ENCODE data around the gene UBE2E2. TPM values are rescaled to one million over a fixed set of nuclear protein-coding genes. Genes with fewer than 3 reads are reported as not detected.

UBE2E2 gene
- total RNA-seq, 4 donors from 2014 or later: 3.1 to 58.5 (median 25.0) TPM

GRCh38 chr3:23619705-23620637 is 416.8 kb downstream of the UBE2E2 start:
- intact Hi-C loops (cut with DNase I; ENCODE audit: low total_unique reads): no loop called here
- DNase-seq: no peak
- no peaks in the 10 kb centered on the region for H3K36me3 ChIP-seq
- no peaks in the 10 kb centered on the region for H3K9me3 ChIP-seq
- H3K4me1 ChIP-seq: no peaks in the 10 kb centered on the region
- no peaks in the 10 kb centered on the region for H3K27me3 ChIP-seq
- no peak overlapping the region for H3K27ac ChIP-seq
- no peak overlapping the region for H3K4me3 ChIP-seq
- TF ChIP-seq POLR2A (IDR thresholded peaks at IDR 0.05) (no peak), CTCF (IDR thresholded peaks at IDR 0.05) (no peak)

GRCh38 chr3:23620638-23621015 is 417.5 kb downstream of the UBE2E2 start:
- no peaks in the 10 kb centered on the region for H3K36me3 ChIP-seq
- intact Hi-C loops (cut with DNase I; ENCODE audit: low total_unique reads): no loop called here

GRCh38 chr3:23623844-23624243 is 420.7 kb downstream of the UBE2E2 start:
- DNase-seq: no peak
- Histone ChIP-seq H3K4me1 (no peaks in the 10 kb centered on the region), H3K9me3 (no peaks in the 10 kb centered on the region), H3K4me3 (no peak overlapping the region), H3K27ac (no peak overlapping the region), H3K27me3 (no peaks in the 10 kb centered on the region), H3K36me3 (no peaks in the 10 kb centered on the region)
- intact Hi-C loops (cut with DNase I; ENCODE audit: low total_unique reads): no loop called here
- TF ChIP-seq CTCF (IDR thresholded peaks at IDR 0.05) (no peak), POLR2A (IDR thresholded peaks at IDR 0.05) (no peak)

More at GRCh38 chr3:23620638-23621015, 417.5 kb downstream of the UBE2E2 start:
- Histone ChIP-seq H3K27ac (no peak overlapping the region), H3K27me3 (no peaks in the 10 kb centered on the region), H3K9me3 (no peaks in the 10 kb centered on the region), H3K4me3 (no peak overlapping the region), H3K4me1 (no peaks in the 10 kb centered on the region)
- no peak for TF ChIP-seq POLR2A (IDR thresholded peaks at IDR 0.05)
- TF ChIP-seq CTCF (IDR thresholded peaks at IDR 0.05): no peak
- DNase-seq: no peak

- Histone ChIP-seq H3K27ac (no peak overlapping the region), H3K9me3 (no peaks in the 10 kb centered on the region), H3K27me3 (no peaks in the 10 kb centered on the region), H3K4me3 (no peak overlapping the region), H3K4me1 (no peaks in the 10 kb centered on the region), H3K36me3 (no peaks in the 10 kb centered on the region)
- TF ChIP-seq POLR2A (IDR thresholded peaks at IDR 0.05) (no peak), CTCF (IDR thresholded peaks at IDR 0.05) (no peak)
- DNase-seq: no peak
- intact Hi-C loops (cut with DNase I; ENCODE audit: low total_unique reads): no loop called here
Observed at GRCh38 chr3:23624305-23624704, 421.2 kb downstream of the UBE2E2 start.

- Histone ChIP-seq H3K36me3 (no peaks in the 10 kb centered on the region), H3K4me3 (no peak overlapping the region), H3K27me3 (no peaks in the 10 kb centered on the region), H3K4me1 (no peaks in the 10 kb centered on the region), H3K27ac (no peak overlapping the region), H3K9me3 (no peaks in the 10 kb centered on the region)
- TF ChIP-seq POLR2A (IDR thresholded peaks at IDR 0.05): no peak
- no peak for TF ChIP-seq CTCF (IDR thresholded peaks at IDR 0.05)
- DNase-seq: no peak
- intact Hi-C loops (cut with DNase I; ENCODE audit: low total_unique reads): no loop called here
Observed at GRCh38 chr3:23626442-23626841, 423.3 kb downstream of the UBE2E2 start.
